ENCODE data around the gene XCL1.
A peak's percentile ranks its signal among the peaks of the same experiment; 100 is the strongest.
"Not testable (repeated sequence)": the region's sequence is repeated elsewhere in the genome, so short reads cannot be mapped to it uniquely, and the experiment has no call there.

XCL1 gene

GRCh38 chr1:168568346-168568745 lies 8.1 kb upstream of the XCL1 start:
- DNase-seq = no peak

GRCh38 chr1:168570652-168571051 lies 5.8 kb upstream of the XCL1 start:
- DNase-seq = no peak

GRCh38 chr1:168572633-168573032 lies 3.8 kb upstream of the XCL1 start:
- peak; percentile 49 for DNase-seq

- DNase-seq = peak; percentile 23
These were observed 2.2 kb upstream of the XCL1 start for GRCh38 chr1:168574234-168574633.

GRCh38 chr1:168578531-168579185 lies 2.3 kb downstream of the XCL1 start:
- not testable (repeated sequence) for DNase-seq

GRCh38 chr1:168580290-168580689 lies 3.9 kb downstream of the XCL1 start:
- DNase-seq = peak; percentile 31

- not testable (repeated sequence) for DNase-seq
These were observed 4.6 kb downstream of the XCL1 start for GRCh38 chr1:168580991-168581390.

GRCh38 chr1:168581817-168582572 lies 5.6 kb downstream of the XCL1 start:
- no peak for DNase-seq

- DNase-seq = no peak
These were observed 6.4 kb downstream of the XCL1 start for GRCh38 chr1:168582688-168583336.

- no peak for DNase-seq
These were observed 7.2 kb downstream of the XCL1 start for GRCh38 chr1:168583571-168583970.

- DNase-seq = no peak
These were observed 8.8 kb downstream of the XCL1 start for GRCh38 chr1:168585191-168585590.

GRCh38 chr1:168585937-168586336 lies 9.5 kb downstream of the XCL1 start:
- DNase-seq = no peak

- no peak for DNase-seq
These were observed 12.8 kb downstream of the XCL1 start for GRCh38 chr1:168589167-168589566.

- no peak for DNase-seq
These were observed 14.7 kb downstream of the XCL1 start for GRCh38 chr1:168591066-168591465.

GRCh38 chr1:168591641-168592250 lies 15.3 kb downstream of the XCL1 start:
- DNase-seq = no peak

- DNase-seq = not testable (repeated sequence)
These were observed 19.0 kb downstream of the XCL1 start for GRCh38 chr1:168595403-168595802.

GRCh38 chr1:168598125-168598524 lies 21.7 kb downstream of the XCL1 start:
- no peak for DNase-seq

GRCh38 chr1:168598892-168599291 lies 22.5 kb downstream of the XCL1 start:
- no peak for DNase-seq

GRCh38 chr1:168599641-168600040 lies 23.2 kb downstream of the XCL1 start:
- DNase-seq = no peak

GRCh38 chr1:168601051-168601450 lies 24.6 kb downstream of the XCL1 start:
- DNase-seq = no peak

- peak; percentile 62 for DNase-seq
These were observed 27.2 kb downstream of the XCL1 start for GRCh38 chr1:168603501-168604110.

GRCh38 chr1:168605443-168605842 lies 29.0 kb downstream of the XCL1 start:
- no peak for DNase-seq

- DNase-seq = no peak
These were observed 29.7 kb downstream of the XCL1 start for GRCh38 chr1:168606096-168606495.
